H1 (cell line): Measurements from ENCODE around the gene IGSF9. TPM values are rescaled to one million over a fixed set of nuclear protein-coding genes. Genes with fewer than 3 reads are reported as not detected.
A peak's percentile ranks its signal among the peaks of the same experiment; 100 is the strongest.

ENCODE experiments used
- CTCF ChIA-PET: fragments of 300-600 bp; sonication (Branson Sonifier 250); formaldehyde crosslinking; loops from one replicate; lab custom pipeline; 2021; ENCODE audit not compliant: partially characterized antibody; lab: Charles Lee
- POLR2A ChIA-PET: fragments of 300-600 bp; sonication (Branson Sonifier 250); formaldehyde crosslinking; loops from one replicate; lab custom pipeline; 2021; ENCODE audit warnings: inconsistent platforms; ENCODE audit not compliant: partially characterized antibody; lab: Charles Lee
- DNase-seq, 2 experiments: peaks; one replicate each; pipeline versions ENCODE4 v3.0.0 to v3.0.0-alpha.2; 2010 to 2022; ENCODE audit warnings: low spot score in 2 of 2, low read depth in 1 of 2, mixed read lengths in 1 of 2
- FAIRE-seq: peaks from 2 replicates; lab custom pipeline; 2011; peaks lifted over from hg19 to GRCh38; lab: Jason Lieb, UNC
- H2AFZ ChIP-seq: 2 replicates; pipeline ENCODE4 v1.8.1; 2012; ENCODE audit warnings: low read length, inconsistent platforms
- H2AK5ac ChIP-seq: 2 replicates; pipeline ENCODE4 v1.6.1; 2013; ENCODE audit warnings: low read depth, low read length
- H2BK120ac ChIP-seq: replicated peaks from 2 replicates; pipeline ENCODE3; 2013; ENCODE audit warnings: low read depth, low read length, inconsistent platforms
- H2BK12ac ChIP-seq: 2 replicates; pipeline ENCODE4 v1.6.1; 2013; ENCODE audit warnings: low read depth, low read length
- H2BK15ac ChIP-seq: 2 replicates; pipeline ENCODE4 v1.6.1; 2013; ENCODE audit warnings: low read length
- H2BK20ac ChIP-seq: 2 replicates; pipeline ENCODE4 v1.6.1; 2013; ENCODE audit warnings: low read length
- H2BK5ac ChIP-seq: 2 replicates; pipeline ENCODE4 v1.6.1; 2013; ENCODE audit warnings: low read depth, low read length
- H3K14ac ChIP-seq: 2 replicates; pipeline ENCODE4 v1.6.1; 2013; ENCODE audit warnings: inconsistent platforms; ENCODE audit not compliant: insufficient read length
- H3K18ac ChIP-seq: 2 replicates; pipeline ENCODE4 v1.6.1; 2013; ENCODE audit warnings: low read length; ENCODE audit errors: extremely low read depth
- H3K23ac ChIP-seq: 2 replicates; pipeline ENCODE4 v1.6.1; 2013; ENCODE audit warnings: inconsistent platforms; ENCODE audit not compliant: insufficient read length
- H3K23me2 ChIP-seq: 2 replicates; pipeline ENCODE4 v1.6.1; 2013; ENCODE audit warnings: low read depth, low read length
- H3K27ac ChIP-seq: 2 replicates; pipeline ENCODE4 v1.6.1; 2011; ENCODE audit warnings: low read depth, low read length, inconsistent platforms
- H3K27me3 ChIP-seq, 4 experiments: replicated peaks in 1 of 4; 1 replicate in 1 of 4; 2 replicates in 3 of 4; pipeline versions ENCODE4 v1.6.1 to v1.8.1; 2011 to 2013; ENCODE audit warnings: low read length in 3 of 4, mild to moderate bottlenecking in 3 of 4, inconsistent platforms in 2 of 4, mixed read lengths in 2 of 4, moderate library complexity in 1 of 4; ENCODE audit not compliant: control insufficient read depth in 3 of 4, insufficient read depth in 3 of 4; ENCODE audit errors: extremely low read depth in 1 of 4
- H3K36me3 ChIP-seq, 4 experiments: 2 replicates each; pipeline versions ENCODE4 v1.6.1 to v1.8.1; 2011 to 2013; ENCODE audit warnings: mild to moderate bottlenecking in 4 of 4, low read length in 3 of 4, moderate library complexity in 2 of 4, control low read depth in 1 of 4, inconsistent platforms in 1 of 4; ENCODE audit not compliant: insufficient read depth in 4 of 4, control insufficient read depth in 2 of 4
- H3K4ac ChIP-seq: replicated peaks from 2 replicates; pipeline ENCODE3; 2013; ENCODE audit warnings: low read length, low read depth, mixed read lengths, inconsistent platforms; ENCODE audit not compliant: insufficient read length
- H3K4me1 ChIP-seq, 4 experiments: replicated peaks in 1 of 4; 1 replicate in 1 of 4; 2 replicates in 3 of 4; pipeline versions ENCODE4 v1.6.1 to v1.8.1; 2011 to 2013; ENCODE audit warnings: low read length in 3 of 4, inconsistent platforms in 2 of 4, mixed read lengths in 1 of 4; ENCODE audit not compliant: insufficient read depth in 4 of 4, control insufficient read depth in 3 of 4
- H3K4me2 ChIP-seq, 2 experiments: 2 replicates each; pipeline versions ENCODE4 v1.6.1 to v1.8.1; 2011 to 2013; ENCODE audit warnings: low read depth in 2 of 2, low read length in 2 of 2, control low read depth in 1 of 2, inconsistent platforms in 1 of 2, mild to moderate bottlenecking in 1 of 2; ENCODE audit not compliant: insufficient read depth in 1 of 2
- H3K4me3 ChIP-seq, 4 experiments: fragments of 200-600, 300-600 bp in 1 of 4; sonication (generic), shearing (Covaris generic), sonication (Bioruptor Twin) in 1 of 4; 2 replicates each; pipeline versions ENCODE4 v1.5.1 to v1.8.1; 2011 to 2016; ENCODE audit warnings: low read length in 4 of 4, low read depth in 3 of 4, control low read depth in 2 of 4, inconsistent platforms in 2 of 4, mild to moderate bottlenecking in 2 of 4, mixed read lengths in 1 of 4, moderate library complexity in 1 of 4; ENCODE audit not compliant: insufficient read depth in 2 of 4; ENCODE audit errors: extremely low read depth in 1 of 4
- H3K56ac ChIP-seq: replicated peaks from 2 replicates; pipeline ENCODE3; 2013; ENCODE audit warnings: low read depth, mild to moderate bottlenecking, mixed read lengths, low read length, inconsistent platforms; ENCODE audit not compliant: insufficient read length
- H3K79me1 ChIP-seq: 2 replicates; pipeline ENCODE4 v1.6.1; 2013; ENCODE audit warnings: low read depth, low read length, control low read depth
- H3K79me2 ChIP-seq, 2 experiments: 2 replicates each; pipeline versions ENCODE4 v1.6.1 to v1.8.1; 2012 to 2013; ENCODE audit warnings: low read length in 2 of 2, mild to moderate bottlenecking in 2 of 2, inconsistent platforms in 1 of 2; ENCODE audit not compliant: insufficient read depth in 2 of 2, control insufficient read depth in 1 of 2
- H3K9ac ChIP-seq, 4 experiments: replicated peaks in 1 of 4; 1 replicate in 1 of 4; 2 replicates in 3 of 4; pipeline versions ENCODE4 v1.6.1 to v1.8.1; 2011 to 2013; ENCODE audit warnings: low read depth in 3 of 4, low read length in 3 of 4, control low read depth in 2 of 4, mild to moderate bottlenecking in 2 of 4, moderate library complexity in 2 of 4, inconsistent platforms in 1 of 4; ENCODE audit errors: extremely low read depth in 1 of 4
- H3K9me3 ChIP-seq, 2 experiments: 2 replicates each; pipeline versions ENCODE4 v1.6.1 to v1.8.1; 2012 to 2013; ENCODE audit warnings: mild to moderate bottlenecking in 2 of 2, moderate library complexity in 2 of 2, control low read depth in 1 of 2, inconsistent platforms in 1 of 2, low read depth in 1 of 2, low read length in 1 of 2, mixed read lengths in 1 of 2; ENCODE audit not compliant: insufficient read depth in 2 of 2
- H4K20me1 ChIP-seq, 2 experiments: replicated peaks in 1 of 2; 2 replicates each; pipeline versions ENCODE3 to v1.8.1; 2011 to 2013; ENCODE audit warnings: inconsistent platforms in 2 of 2, low read length in 2 of 2, mild to moderate bottlenecking in 1 of 2; ENCODE audit not compliant: insufficient read depth in 2 of 2, control insufficient read depth in 1 of 2
- H4K5ac ChIP-seq: 2 replicates; pipeline ENCODE4 v1.6.1; 2013; ENCODE audit warnings: low read length, low read depth, mixed read lengths, inconsistent platforms; ENCODE audit not compliant: insufficient read length
- H4K8ac ChIP-seq: 2 replicates; pipeline ENCODE4 v1.8.0; 2013; ENCODE audit warnings: mild to moderate bottlenecking, moderate library complexity, low read length, inconsistent platforms; ENCODE audit not compliant: insufficient read depth; ENCODE audit errors: extremely low read depth
- H4K91ac ChIP-seq: replicated peaks from 2 replicates; pipeline ENCODE3; 2013; ENCODE audit warnings: low read length, mixed read lengths, inconsistent platforms; ENCODE audit not compliant: insufficient read length
- ASH2L ChIP-seq: fragments of 200-600, 300-600 bp; sonication (generic); IDR thresholded peaks from one replicate; pipeline ENCODE4 v1.7.1; 2017; ENCODE audit warnings: low read length
- CTBP2 ChIP-seq: IDR thresholded peaks from 2 replicates; pipeline ENCODE4 v1.7.0; 2011; ENCODE audit warnings: borderline replicate concordance, mild to moderate bottlenecking, moderate library complexity, mixed read lengths, low read length; ENCODE audit not compliant: insufficient read depth, insufficient read length
- E2F6 ChIP-seq: IDR thresholded peaks from 2 replicates; pipeline ENCODE4 v1.6.1; 2012; ENCODE audit warnings: inconsistent platforms
- FOSL1 ChIP-seq: IDR thresholded peaks from 2 replicates; pipeline ENCODE4 v1.6.1; 2011; ENCODE audit warnings: mild to moderate bottlenecking, low read depth, low read length, moderate library complexity; ENCODE audit not compliant: insufficient read depth
- MAX ChIP-seq: IDR thresholded peaks from 2 replicates; pipeline ENCODE4 v1.6.1; 2012; ENCODE audit warnings: inconsistent platforms
- POLR2A ChIP-seq, 2 experiments: IDR thresholded peaks; 1 replicate in 1 of 2; 2 replicates in 1 of 2; pipeline ENCODE4 v1.6.1; 2011; ENCODE audit warnings: low read depth in 2 of 2, low read length in 2 of 2, mild to moderate bottlenecking in 2 of 2; ENCODE audit errors: control extremely low read depth in 1 of 2
- RBBP5 ChIP-seq: IDR thresholded peaks from 2 replicates; pipeline ENCODE4 v1.7.1; 2012; ENCODE audit warnings: low read depth, mild to moderate bottlenecking, inconsistent platforms, low read length, moderate library complexity, borderline replicate concordance
- SIRT6 ChIP-seq: IDR thresholded peaks from one replicate; pipeline ENCODE4 v1.7.1; 2012; ENCODE audit warnings: low read length, inconsistent platforms
- SRF ChIP-seq: IDR thresholded peaks from 2 replicates; pipeline ENCODE4 v1.6.1; 2011; ENCODE audit warnings: mild to moderate bottlenecking, low read depth, low read length, moderate library complexity
- TBP ChIP-seq: IDR thresholded peaks from 2 replicates; pipeline ENCODE4 v1.6.1; 2011; ENCODE audit warnings: low read depth, low read length, improper control_type of control experiment
- WGBS, 2 experiments: shearing (Covaris generic) in 1 of 2; methylation state at CpG; one replicate each; pipeline versions ENCODE4 v1.1.6 to v1.1.7; 2013 to 2015; ENCODE audit warnings: low lambda C conversion rate in 2 of 2, mixed read lengths in 2 of 2, inconsistent platforms in 1 of 2, low coverage in 1 of 2, missing lambda C conversion rate in 1 of 2; ENCODE audit not compliant: insufficient replicate concordance in 2 of 2, insufficient coverage in 1 of 2, insufficient read length in 1 of 2; ENCODE audit errors: extremely low coverage in 1 of 2, missing lambda C conversion rate in 1 of 2; 5-methylcytosine and 5-hydroxymethylcytosine counted together
- polyA plus RNA-seq, 7 experiments: library from polyadenylated mRNA; depleted of rRNA in 3 of 7; stranded (reverse) in 5 of 7; unstranded in 2 of 7; fragments of >200 nt in 5 of 7; fragments of 200-250 nt in 2 of 7; gene quantifications; 1 replicate in 5 of 7; 2 replicates in 1 of 7; 4 replicates in 1 of 7; pipeline versions ENCODE4 v1.2.1 to v1.2.3, GENCODE V29; 2011 to 2013; ENCODE audit warnings: missing spikeins in 2 of 7, mixed read lengths in 2 of 7
- total RNA-seq: library from RNA; stranded (reverse); fragmentation: NEBNext Ultra II Directional; extraction: Animal tissue kit (Norgen Biotek cat#: 25700); gene quantifications from 2 replicates; pipeline ENCODE4 v1.2.1, GENCODE V29; 2021

The IGSF9 gene
- total and polyA plus RNA-seq, 2 of the 8 experiments (the other 6 are each of a cell fraction or from before 2014, with no cell fraction given), result 10.9 to 28.1 TPM

- ChIA-PET CTCF (interaction anchor here (0.9 to 8.9 kb wide), 5 partner anchors 13 to 192 kb away, joined by 4 to 98 read pairs (median 4); no protein-coding TSS in a partner anchor), POLR2A (interaction anchor here (0.7 to 1.2 kb wide), 2 partner anchors 14 to 60 kb away, joined by 3 read pairs; no protein-coding TSS in a partner anchor)
- Histone ChIP-seq H3K23me2 (no peaks in the 10 kb centered on the region; the same call in 1 of the 2 replicates), H3K79me2 (no peaks in the 10 kb centered on the region), H3K4me1 (no peaks in the 10 kb centered on the region), H3K23ac (no peak overlapping the region), H3K27ac (no peak overlapping the region), H4K91ac (no peak overlapping the region), H2BK12ac (no peak overlapping the region), H3K79me1 (no peaks in the 10 kb centered on the region), H2BK15ac (no peak overlapping the region), H3K56ac (no peak overlapping the region), H2AFZ (no peak overlapping the region), H2AK5ac (no peak overlapping the region), H3K27me3 (no peaks in the 10 kb centered on the region), H4K5ac (no peak overlapping the region), H3K9ac (no peak overlapping the region), H3K9me3 (peaks cover 0 to 5% of the 10 kb centered on the region in 2 experiments; a peak in 1 of 4 replicates), H2BK5ac (no peak overlapping the region), H2BK120ac (no peak overlapping the region), H3K4me2 (no peak overlapping the region), H3K18ac (no peak overlapping the region), H3K4me3 (no peak overlapping the region), H4K8ac (no peak overlapping the region), H3K36me3 (no peaks in the 10 kb centered on the region), H3K14ac (no peak overlapping the region), H4K20me1 (no peaks in the 10 kb centered on the region), H2BK20ac (no peak overlapping the region), H3K4ac (no peak overlapping the region)
- DNase-seq, result peak in 1 of 2 experiments; percentile 22
- no peak for FAIRE-seq
- WGBS, 2 experiments, result 87% methylated on average over 5 of the region's 5 CpGs; no CpG with 5 or more reads in 1 of the 2 experiments
- TF ChIP-seq SIRT6 (no peak), RBBP5 (no peak), ASH2L (no peak), MAX (no peak), POLR2A (IDR thresholded peaks at IDR 0.05; ENCODE audit: control extremely low read depth in 1 of 2, low read depth in 2 of 2, low read length in 2 of 2) (no peak), E2F6 (no peak), SRF (no peak), FOSL1 (no peak), TBP (no peak), CTBP2 (no peak)
Observed at GRCh38 chr1:159990005-159990404, 44.6 kb upstream of the IGSF9 start.
